ENCODE data around the gene BBC3.

The BBC3 gene

DNA sequence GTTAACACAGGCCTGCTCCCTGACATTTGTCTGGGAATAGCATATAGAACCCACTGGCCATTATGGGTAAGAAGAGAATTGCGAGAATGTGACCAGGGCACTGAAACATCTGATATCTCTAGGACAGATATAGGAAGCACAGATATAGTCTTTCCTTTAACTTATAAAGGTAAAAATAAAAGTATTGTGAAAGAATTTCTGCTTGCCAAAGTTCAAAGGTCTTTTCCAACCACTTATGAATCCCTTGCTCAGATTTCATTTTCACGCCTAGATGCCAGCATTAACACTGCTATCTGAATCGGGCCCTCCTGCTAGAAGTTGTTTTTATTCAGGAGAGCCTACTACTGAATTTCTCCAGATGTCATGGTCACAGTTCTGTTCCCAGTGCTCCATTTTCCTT, 27.7 kb downstream of the BBC3 start:
- TF ChIP-seq GATA2 (IDR thresholded peaks at IDR 0.05; ENCODE audit: low read depth, low read length) (no peak), GATA3 (IDR thresholded peaks at IDR 0.05; ENCODE audit: low read depth, low read length) (no peak)

DNA sequence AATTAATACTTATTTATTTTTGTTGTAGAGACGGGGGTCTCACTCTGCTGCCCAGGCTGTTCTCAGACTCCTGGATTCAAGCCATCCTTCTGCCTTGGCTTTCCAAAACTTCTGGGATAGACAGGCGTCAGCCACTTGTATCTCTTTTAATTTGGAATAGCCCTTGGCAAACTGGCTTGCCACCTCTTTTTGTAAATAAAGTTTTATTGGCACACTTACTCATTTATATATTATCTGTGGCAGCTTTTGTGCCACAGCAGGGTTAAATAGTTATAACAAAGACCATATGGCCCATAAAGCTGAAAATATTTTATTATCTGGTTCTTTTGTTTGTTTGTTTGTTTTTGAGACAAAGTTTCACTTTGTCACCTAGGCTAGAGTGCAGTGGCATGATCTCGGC, 30.5 kb downstream of the BBC3 start:
- TF ChIP-seq GATA2 (IDR thresholded peaks at IDR 0.05; ENCODE audit: low read depth, low read length) (no peak), GATA3 (IDR thresholded peaks at IDR 0.05; ENCODE audit: low read depth, low read length) (no peak)

DNA sequence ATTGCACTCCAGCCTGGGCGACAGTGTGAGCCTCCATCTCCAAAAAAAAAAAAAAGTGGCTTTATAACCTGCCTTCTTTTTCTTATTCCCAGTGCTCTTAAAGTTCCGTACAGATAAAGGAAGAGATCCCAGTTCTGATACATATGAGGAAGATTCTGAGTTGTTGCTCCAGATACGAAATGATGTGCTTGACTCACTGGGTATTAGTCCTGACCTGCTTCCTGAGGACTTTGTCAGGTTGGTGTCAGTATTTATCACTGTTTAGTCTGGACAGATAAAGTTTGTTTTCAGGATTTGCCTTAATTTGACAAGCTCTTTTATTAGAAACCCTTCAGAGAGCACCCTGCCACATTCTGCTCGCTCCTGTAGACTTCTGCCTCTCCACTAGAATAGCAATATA, 33.9 kb downstream of the BBC3 start:
- TF ChIP-seq GATA2 (IDR thresholded peaks at IDR 0.05; ENCODE audit: low read depth, low read length) = no peak
- no peak for TF ChIP-seq GATA3 (IDR thresholded peaks at IDR 0.05; ENCODE audit: low read depth, low read length)

DNA sequence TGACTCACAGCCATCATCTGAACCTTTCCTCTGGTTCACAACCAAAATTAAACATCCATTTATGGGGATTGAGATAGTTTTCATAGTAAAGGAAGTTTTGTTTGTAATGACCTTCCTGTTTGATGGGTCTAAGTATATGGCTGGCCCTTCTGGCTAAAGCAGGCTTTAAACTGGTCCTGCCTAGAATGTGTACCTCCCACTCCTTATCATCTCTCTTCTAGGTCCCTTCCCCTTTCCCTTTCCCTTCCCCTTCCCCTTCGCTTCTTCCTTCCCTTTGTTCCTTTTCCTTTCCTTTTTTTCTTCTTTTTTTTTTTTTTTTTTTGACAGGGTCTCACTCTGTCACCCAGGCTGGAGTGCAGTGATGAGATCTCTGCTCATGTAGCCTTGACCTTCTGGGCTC, 35.6 kb downstream of the BBC3 start:
- no peak for TF ChIP-seq GATA2 (IDR thresholded peaks at IDR 0.05; ENCODE audit: low read depth, low read length)
- TF ChIP-seq GATA3 (IDR thresholded peaks at IDR 0.05; ENCODE audit: low read depth, low read length) = no peak

DNA sequence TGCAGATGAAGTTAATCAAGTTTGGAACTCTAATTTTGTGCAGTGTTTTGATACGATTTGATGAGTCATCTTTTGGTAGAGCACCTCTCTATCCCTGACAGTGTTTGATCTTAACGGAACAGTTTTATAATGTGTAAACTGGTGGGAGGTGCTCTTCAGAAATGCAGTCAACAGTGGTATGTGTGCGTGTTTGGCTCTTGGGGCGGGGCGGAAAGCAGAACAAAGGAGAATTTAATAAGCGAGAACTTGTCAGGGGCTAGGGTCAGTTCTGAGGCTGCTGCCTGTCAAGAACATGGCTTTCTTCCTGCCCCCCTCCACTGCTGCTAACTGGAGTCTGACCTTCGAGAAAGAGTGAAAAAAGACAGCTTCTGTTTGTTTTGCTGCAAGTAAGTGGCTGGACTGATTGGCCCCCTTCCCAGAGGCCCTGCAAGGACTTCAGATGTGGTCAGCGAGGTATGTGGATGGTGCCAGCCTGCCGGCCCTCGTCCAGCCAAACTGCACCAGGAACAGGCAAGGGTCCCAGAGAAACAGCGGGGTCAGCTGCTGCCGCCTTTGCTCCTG, 40.8 kb downstream of the BBC3 start:
- TF ChIP-seq GATA3 (IDR thresholded peaks at IDR 0.05; ENCODE audit: low read depth, low read length) (no peak), GATA2 (IDR thresholded peaks at IDR 0.05; ENCODE audit: low read depth, low read length) (no peak)

DNA sequence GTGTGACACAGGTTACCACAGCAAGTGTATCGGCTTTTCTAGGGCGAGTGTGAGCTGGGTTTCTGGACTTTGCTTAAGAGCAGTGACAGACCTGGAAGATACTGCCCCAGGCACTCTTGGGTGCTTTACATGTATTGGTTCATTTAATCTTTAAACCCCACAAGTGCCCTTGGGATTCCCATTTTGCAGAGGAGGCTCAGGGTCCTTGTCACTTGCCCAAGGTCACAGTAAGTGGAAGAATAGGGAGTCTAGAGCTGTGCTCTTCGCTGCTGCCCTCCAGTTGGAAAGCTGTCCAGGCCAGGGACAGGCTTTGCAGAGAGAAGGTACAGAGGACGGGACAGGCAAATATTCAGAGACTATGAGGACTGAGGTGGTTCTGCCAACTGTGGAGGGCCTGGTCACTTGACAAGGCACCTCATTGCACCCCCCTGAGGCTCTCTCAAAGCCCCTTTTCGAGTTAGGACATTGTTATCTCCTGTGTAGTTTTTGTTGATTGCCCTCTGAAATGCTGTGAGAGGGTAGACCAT, 42.4 kb downstream of the BBC3 start:
- TF ChIP-seq GATA3 (IDR thresholded peaks at IDR 0.05; ENCODE audit: low read depth, low read length) = no peak
- no peak for TF ChIP-seq GATA2 (IDR thresholded peaks at IDR 0.05; ENCODE audit: low read depth, low read length)

DNA sequence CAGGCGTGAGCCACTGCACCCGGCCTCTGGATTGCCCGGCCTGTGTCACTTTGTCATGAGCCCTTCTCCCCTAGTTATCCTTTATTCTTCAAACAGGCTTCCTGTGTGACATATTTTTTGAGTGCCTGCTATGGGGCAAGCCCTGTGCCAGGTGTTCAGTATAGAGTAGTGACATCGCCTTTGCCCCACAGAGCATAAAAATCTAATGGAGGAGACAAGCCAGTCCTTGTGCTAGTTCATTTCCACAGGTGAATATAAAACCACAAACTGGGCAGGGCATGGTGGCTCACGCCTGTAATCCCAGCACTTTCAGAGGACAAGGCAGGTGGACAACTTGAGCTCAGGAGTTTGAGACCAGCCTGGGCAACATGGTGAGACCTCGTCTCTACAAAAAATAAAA, 43.2 kb downstream of the BBC3 start:
- no peak for TF ChIP-seq GATA2 (IDR thresholded peaks at IDR 0.05; ENCODE audit: low read depth, low read length)
- no peak for TF ChIP-seq GATA3 (IDR thresholded peaks at IDR 0.05; ENCODE audit: low read depth, low read length)

DNA sequence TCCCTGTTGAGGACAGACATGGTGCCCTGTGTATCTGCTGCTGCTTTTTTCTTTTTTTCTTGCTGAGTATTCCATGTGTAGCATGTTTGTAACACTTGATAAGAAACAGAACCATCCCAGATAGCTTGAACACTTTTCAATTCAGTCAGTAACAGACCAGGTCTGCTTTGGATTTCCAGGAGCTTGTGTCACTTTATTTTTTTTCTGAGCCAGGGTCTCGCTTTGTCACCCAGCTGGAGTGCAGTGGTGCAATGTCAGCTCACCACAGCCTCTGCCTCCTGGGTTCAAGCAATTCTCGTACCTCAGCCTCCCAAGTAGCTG, 43.7 kb downstream of the BBC3 start:
- TF ChIP-seq GATA2 (IDR thresholded peaks at IDR 0.05; ENCODE audit: low read depth, low read length) = no peak
- TF ChIP-seq GATA3 (IDR thresholded peaks at IDR 0.05; ENCODE audit: low read depth, low read length) = no peak

DNA sequence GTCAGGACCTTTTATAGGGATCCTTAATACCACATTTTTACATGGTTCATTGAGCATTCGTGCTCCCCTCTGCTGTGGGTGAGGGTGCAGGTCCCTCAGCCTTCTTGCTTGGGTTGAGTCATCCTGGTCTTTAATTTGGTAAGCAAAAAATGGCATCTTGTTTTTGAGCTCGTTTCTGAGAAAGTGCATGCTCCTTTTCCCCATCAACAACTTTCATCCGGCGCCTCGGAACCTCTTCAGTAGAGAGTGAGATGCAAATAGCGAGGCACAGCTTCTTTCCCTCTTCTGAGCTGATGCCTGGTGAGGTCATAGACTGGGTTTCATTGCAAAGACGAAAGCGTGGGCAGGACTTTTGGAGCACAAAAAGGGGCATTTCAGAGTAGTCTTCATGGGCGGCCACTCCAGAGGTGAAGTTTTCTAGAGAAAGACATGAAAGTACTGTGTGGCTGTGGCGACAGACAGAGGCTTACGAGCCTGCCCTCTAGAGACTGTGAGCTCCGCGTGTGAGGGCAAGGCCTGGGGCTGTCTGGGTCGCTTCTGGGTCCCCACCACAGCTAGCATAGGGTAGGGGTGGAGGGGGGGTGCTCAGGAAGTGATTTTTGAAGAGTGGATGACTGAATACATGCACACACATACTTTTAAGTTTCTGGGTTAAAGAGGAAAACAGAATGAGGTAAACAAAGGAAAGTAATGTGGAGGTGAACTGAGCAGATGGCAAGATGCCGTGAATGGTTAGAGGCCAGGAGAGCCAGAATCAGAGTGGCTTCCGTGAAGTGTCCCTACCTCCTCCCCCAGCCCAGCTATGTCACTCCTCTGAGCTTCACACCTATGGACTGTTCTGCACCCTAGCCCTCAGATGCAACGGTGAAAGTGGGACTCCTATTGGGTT, 44.3 kb downstream of the BBC3 start:
- TF ChIP-seq GATA3 (IDR thresholded peaks at IDR 0.05; ENCODE audit: low read depth, low read length) (no peak), GATA2 (IDR thresholded peaks at IDR 0.05; ENCODE audit: low read depth, low read length) (no peak)

DNA sequence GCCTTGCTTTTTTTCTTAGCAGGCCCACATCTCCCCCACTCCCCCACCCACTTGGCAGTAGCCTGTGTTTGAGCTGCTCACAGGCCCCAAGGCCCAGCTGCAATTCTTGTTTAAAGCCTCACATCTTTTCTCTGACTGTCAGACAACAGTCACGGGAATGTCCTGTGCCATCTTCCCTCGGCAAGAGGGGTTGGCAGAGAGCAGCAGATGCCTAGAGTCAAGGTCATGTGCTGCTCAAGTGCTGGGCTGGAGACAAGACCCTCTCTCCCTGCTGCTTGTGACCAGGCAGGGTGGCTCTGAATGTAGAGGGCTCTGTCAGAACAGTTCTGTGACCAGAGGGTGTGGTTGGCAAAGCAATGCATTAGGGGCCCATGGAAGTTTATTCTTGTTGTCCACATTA, 47.4 kb downstream of the BBC3 start:
- no peak for TF ChIP-seq GATA3 (IDR thresholded peaks at IDR 0.05; ENCODE audit: low read depth, low read length)
- no peak for TF ChIP-seq GATA2 (IDR thresholded peaks at IDR 0.05; ENCODE audit: low read depth, low read length)

DNA sequence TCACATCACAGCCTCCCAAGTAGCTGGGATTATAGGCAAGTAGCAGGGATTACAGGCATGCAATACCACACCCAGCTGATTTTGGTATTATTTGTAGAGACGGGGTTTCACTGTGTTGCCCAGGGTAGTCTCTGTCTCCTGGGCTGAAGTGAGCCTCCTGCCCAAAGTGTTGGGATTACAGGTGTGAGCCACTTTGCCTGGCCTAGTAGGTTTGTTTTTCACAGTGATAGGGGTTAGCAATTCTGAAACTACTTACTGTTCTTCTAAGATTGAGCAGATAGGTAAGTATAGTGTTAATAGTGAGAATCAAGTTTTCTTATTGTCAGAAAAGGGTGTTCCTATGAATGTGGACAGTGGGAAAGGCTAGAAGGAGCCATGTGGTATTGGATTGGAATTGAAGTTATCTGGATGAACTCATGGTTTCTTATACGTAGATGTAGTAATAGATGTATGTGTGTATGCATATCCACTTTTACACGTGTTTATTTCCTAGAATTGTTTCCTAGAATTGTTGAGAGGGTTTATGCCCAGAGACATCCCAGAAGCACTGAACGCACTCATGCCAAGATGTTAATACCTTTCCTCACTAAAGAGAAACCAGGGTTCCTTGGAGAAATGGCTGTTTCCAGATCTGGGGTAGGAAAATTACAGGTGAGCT, 51.2 kb downstream of the BBC3 start:
- TF ChIP-seq GATA2 (IDR thresholded peaks at IDR 0.05; ENCODE audit: low read depth, low read length) = no peak

DNA sequence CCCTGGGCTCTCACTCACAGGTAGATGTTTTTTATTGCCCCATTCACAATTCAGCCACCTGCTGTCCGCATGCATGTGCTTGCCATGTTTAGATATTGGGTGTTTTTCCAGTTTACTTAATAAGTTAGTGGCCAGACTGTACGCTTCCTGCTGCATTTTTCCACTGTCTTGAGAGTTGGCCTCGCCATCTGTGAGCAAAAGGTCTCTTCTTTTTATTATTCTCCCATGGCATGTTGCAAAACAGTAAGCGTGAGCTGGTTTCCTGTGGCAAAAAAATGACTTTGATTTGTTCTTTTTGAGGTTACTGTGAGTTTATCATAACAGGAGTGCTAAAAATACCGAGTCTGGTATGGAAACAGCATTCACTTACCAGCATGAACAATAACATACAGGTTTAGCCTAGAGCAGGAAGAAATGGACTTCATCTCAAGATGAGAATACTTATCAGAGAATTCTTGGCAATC, 54.3 kb downstream of the BBC3 start:
- TF ChIP-seq GATA3 (IDR thresholded peaks at IDR 0.05; ENCODE audit: low read depth, low read length) = no peak
- TF ChIP-seq GATA2 (IDR thresholded peaks at IDR 0.05; ENCODE audit: low read depth, low read length) = no peak

DNA sequence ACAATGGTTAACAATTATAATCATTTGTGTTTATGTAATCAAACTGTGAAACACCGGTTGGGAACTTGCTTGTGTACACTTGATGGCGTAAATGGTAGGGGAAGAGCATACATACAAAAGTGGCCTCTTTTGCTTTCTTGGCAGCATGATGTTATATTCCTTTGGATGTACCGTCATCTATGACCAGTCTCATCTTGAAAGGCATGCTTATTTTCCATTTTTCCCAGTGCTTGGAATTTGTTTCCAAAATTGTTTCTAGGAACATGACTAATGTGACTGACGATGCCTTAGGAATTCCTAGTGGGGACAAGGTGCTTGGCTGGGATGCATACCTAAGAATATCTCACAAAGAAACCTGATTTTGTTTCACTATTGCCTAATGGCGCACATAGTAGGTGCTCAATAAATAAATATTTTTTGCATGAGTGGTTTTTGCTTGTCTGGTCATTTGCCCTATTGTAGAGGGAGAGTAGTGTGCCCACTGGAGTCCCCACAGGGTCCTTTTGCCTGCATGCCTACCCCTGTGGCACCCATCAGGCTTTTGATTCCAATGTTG, 54.9 kb downstream of the BBC3 start:
- TF ChIP-seq GATA3 (IDR thresholded peaks at IDR 0.05; ENCODE audit: low read depth, low read length) (no peak), GATA2 (IDR thresholded peaks at IDR 0.05; ENCODE audit: low read depth, low read length) (no peak)

DNA sequence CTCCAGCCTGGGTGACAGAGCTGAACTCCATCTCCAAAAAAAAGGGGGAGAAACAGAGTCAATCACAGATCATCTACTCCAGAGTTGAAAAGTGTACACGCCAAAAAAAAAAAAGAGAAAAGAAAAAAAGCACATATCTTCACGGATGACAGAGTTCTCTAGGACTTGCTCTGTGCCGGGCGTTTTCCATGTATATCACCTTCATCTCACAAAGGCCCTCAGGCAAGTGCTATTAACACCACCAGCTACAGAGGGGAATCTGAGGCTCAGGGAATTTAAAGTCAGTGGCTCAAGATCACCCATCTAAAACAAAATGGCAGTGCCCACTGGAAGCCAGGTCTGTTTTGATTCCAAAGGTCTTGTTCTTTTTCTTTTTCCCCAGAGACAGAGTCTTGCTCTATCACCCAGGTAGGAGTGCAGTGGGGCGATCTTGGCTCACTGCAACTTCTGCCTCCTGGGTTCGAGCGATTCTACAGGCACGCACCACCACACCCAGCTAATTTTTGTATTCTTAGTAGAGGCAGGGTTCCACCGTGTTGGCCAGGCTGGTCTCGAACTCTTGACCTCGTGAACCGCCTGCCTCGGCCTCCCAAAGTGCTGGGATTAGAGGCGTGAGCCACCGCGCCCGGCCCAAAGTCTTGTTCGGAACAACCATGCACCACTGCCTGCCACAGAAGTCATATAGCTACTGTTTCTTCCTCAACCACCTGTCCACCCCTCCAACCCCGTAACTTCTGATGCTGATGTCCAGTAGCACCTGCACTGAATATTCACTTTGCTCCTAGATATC, 58.1 kb downstream of the BBC3 start:
- TF ChIP-seq GATA2 (IDR thresholded peaks at IDR 0.05; ENCODE audit: low read depth, low read length) (no peak), GATA3 (IDR thresholded peaks at IDR 0.05; ENCODE audit: low read depth, low read length) (no peak)
